T-helper 22 cell (primary cell): ENCODE results near the gene CEP192.

Source experiments
- DNase-seq: peaks from one replicate; pipeline ENCODE4 v3.0.0-alpha.2; 2020; ENCODE audit warnings: low read depth

Gene CEP192

DNA sequence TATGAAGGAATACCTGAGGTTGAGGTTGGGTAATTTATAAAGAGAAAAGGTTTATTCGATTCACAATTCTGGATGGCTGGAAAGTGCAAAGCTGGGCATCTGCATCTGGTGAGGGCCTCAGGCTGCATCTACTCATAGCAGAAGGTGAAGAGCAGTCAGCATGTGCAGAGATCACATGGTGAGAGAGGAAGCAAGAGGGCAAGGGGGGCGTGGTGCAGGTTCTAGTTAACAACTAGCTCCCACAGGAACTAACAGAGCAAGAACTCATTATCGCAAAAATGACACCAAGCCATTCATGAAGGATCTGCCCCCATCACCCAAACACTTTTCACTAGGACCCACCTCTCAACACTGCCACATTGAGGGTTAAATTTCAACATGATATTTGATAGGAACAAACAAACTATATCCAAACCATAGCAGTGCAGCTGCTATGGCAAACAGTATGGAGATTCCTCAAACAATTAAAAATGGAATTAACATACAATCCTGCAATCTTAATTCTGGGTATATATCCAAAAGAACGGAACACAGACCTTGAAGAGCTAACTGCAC lies 154.6 kb downstream of the CEP192 start:
- no peak for DNase-seq

DNA sequence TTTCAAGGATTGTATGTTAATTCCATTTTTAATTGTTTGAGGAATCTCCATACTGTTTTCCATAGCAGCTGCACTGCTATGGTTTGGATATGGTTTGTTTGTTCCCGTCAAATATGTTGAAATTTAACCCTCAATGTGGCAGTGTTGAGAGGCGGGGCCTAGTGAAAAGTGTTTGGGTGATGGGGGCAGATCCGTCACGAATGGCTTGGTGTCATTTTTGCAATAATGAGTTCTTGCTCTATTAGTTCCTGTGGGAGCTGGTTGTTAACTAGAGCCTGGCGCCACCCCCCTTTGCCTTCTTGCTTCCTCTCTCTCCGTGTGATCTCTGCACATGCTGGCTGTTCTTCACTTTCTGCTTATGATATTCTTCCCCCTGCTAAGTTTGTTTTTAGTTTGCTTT lies 156.0 kb downstream of the CEP192 start:
- no peak for DNase-seq

DNA sequence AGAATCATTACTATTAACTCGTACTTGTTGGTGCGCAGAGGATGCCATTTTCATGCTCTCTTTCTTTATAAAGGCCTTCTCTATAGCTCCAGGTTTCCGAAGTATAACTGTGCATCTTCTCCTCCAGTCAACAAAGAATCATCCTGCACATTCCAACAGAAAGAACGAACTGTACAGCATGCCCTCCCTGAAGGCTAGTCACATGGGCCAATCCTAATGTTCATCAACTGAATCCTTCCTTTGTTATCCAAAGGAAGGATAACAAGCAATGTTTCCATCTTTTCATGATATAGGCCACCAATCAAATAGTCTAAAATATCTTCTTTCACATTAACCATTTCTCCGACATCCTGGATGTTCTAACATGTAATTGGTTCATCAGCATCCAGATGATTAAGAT lies 160.5 kb downstream of the CEP192 start:
- no peak for DNase-seq

DNA sequence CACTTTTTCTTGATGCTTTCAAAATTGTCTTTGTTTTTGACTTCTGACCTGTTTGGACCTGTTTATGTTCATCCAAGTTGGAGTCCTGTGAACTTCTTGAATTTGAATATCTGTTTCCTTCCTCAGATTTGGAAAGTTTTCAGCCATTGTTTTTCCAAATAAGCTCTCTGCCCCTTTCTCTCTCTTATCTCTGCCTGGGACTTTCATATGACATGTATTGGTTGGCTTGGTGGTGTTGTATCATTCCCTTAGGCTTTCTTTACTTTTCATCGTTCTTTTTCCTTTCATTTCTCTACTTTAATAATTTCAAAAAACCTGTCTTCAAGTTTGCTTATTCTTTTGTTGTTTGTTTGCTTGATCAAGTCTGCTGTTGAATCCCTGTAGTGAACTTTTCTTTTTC lies 167.3 kb downstream of the CEP192 start:
- no peak for DNase-seq

DNA sequence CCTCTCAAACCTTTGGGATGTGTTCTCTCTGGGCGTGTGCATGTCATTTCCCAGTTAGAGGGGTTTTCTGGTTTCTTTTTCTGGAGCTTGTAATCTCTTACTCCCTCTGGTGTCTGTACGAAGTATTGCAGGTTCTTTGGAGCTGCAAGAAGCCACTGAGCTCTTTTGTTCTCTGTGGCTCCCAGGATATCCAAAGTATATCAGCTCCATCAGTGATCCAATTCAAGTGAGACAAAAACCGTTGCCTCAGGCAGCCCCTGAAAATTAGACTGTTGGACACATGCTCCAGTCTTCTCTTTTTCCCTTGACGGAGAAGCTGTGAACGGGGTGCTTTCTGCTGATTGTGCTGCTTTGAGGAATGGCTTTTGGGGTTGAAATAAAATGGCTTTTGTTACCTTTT lies 168.4 kb downstream of the CEP192 start:
- no peak for DNase-seq

DNA sequence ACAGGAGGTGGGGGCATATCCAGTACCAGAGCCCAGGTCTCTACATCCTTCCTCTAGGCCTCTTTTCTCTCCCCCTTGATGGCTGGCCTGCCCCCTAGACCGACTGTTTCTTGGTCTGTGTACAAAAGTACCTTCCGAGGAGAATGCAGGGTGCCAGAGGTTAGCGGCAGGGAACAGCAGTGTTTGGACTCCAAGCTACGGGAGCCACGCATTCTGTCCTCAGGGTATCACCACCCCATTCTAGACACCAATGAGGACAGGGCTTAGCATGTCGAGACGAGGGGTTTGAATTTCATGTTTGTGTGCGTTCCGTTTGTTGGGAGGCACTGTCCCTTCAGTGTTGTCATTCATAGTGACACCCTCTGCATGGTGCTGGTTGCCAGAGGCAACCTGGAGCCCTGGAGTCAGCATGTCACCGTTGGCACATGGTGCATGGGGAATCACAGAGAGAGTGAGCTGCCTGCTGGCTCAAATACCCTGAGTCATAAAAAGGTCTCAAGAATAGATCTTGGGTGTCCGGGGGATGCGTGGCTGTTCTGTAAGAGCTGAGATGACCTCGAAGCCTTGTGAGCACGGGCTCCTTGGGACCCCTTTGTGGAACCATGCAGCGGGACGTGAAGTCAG lies 170.2 kb downstream of the CEP192 start:
- DNase-seq: no peak

DNA sequence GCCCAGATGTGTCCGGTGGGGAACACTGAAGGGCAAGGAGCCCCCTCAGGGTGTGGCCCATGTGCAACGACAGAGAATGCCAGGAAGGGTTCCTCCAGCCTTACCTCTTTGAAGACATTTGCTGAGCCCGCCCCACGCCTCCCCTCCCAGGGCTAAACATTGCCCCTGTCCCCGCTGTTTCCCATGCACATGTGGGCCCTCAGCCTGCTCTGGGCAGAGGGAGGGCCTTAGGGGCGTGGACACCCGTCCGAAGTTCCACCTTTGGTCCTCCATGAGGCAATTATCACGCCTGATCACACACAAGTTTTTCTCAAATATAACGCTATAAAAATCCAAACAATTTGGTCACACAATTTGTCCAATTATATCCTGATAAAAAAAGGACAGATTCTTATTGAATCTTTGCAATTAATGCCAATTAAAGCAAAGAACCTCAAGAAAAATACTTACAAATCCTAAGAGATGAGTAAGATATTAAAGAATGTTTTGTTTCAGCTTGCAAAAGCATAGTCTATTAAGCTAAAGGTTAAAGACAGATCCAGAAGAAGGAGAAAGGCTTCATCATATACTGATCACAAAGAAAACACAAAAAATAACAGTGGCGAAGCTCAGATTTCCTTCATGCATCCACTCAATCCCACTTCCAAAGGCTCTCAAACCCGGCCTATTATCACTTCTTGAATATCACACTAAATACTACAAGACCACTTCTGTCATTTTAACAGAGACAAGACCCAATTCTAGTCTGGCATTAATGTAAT lies 172.2 kb downstream of the CEP192 start:
- DNase-seq: no peak

DNA sequence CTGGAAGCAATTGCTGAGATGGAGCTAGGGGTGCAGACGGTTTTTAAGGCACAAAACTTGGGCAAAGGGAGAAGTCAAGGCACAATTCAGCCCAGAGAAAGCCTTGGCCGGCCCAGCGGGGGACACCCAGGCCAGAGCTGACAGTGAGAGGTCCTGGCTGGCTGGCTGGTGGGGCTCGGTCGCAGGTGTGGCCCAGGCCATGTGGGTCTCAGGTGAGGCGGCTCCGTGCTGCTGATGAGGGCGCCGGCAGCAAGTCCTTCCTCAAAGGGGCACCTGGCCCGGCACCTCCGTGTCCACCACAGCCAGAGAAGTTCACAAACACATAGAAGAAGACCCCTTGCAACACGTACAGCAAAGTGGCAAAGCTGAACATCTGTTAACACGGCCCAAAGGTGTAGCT lies 173.2 kb downstream of the CEP192 start:
- no peak for DNase-seq

DNA sequence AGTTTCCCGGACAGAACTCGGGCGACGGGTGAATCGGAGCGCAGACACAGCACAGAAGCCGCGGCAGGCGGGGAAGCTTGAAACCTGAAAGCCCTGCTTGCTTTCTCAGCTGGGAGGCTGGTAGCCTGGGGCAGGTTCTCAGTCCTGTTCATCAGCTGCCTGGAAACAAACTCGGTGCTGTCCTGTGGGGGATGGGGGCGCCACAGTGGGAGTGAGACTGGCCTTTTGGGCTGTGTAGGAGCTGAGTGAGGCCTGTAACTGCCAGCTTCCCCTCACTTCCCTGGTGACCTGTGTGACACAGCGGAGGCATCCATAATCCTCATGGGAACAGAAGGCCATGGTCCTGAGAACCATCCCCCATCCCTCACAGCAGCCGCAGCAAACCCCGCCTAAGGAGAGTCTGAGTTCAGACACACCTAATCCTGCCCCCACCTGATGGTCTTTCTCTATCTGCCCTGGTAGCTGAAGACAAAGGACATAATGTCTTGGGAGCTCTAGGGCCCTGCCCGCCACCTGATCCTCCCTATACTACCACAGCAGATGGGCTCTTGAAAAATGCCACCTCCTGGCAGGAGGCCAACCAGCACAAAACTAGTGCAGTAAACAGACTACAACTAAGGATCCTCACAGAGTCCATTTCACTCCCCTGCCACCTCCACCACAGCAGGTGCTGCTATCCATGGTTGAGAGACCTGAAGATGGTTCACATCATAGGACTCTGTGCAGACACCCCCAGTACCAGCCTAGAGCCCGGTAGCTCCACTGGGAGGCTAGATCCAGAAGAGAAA lies 174.7 kb downstream of the CEP192 start:
- no peak for DNase-seq

DNA sequence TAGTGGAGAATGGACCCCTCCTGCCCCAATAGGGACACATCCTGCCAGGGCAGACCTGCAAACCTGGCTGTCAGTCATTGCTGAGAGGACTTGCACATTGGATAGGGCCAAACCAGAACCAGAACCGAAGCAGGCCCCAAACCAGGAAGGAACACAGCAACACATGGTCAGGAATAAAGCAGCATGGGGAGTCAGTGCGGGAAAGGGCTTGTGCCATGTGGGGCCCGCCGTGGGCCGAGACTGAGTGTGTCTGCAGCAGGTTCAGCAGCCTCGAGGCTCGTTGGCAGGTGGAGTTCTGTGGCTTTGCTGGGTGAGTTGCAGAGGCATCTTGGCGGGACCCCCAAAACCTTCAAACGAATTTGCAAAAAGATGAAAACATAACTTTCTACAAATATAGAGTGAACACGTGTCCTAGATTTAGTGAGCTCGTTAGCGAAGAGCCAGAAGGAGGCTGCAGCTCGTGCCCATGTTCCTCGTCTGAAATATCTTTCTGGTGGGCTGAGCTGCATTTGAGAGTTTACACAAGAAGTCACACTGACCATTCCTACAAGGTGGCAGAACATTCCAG lies 182.5 kb downstream of the CEP192 start:
- DNase-seq: no peak
